GM10847 (cell line): ENCODE measurements around the gene RRBP1.

Source experiments
- POLR2A ChIP-seq: IDR thresholded peaks from 2 replicates; pipeline ENCODE4 v1.6.1; 2011; ENCODE audit not compliant: insufficient read length; ENCODE audit errors: extremely low read depth

The RRBP1 gene

GRCh38 chr20:17651129-17651759 is 30.8 kb downstream of the RRBP1 start:
- TF ChIP-seq POLR2A = no peak

- no peak for TF ChIP-seq POLR2A
Measured at GRCh38 chr20:17650301-17651128, 31.5 kb downstream of the RRBP1 start.

- TF ChIP-seq POLR2A = no peak
Measured at GRCh38 chr20:17648791-17649730, 33.0 kb downstream of the RRBP1 start.

- TF ChIP-seq POLR2A = no peak
Measured at GRCh38 chr20:17648315-17648646, 33.8 kb downstream of the RRBP1 start.

- no peak for TF ChIP-seq POLR2A
Measured at GRCh38 chr20:17647391-17648314, 34.4 kb downstream of the RRBP1 start.

- TF ChIP-seq POLR2A = no peak
Measured at GRCh38 chr20:17646961-17647301, 35.1 kb downstream of the RRBP1 start.

GRCh38 chr20:17646209-17646960 is 35.7 kb downstream of the RRBP1 start:
- TF ChIP-seq POLR2A = no peak

- no peak for TF ChIP-seq POLR2A
Measured at GRCh38 chr20:17645546-17646208, 36.4 kb downstream of the RRBP1 start.

GRCh38 chr20:17645010-17645409 is 37.0 kb downstream of the RRBP1 start:
- no peak for TF ChIP-seq POLR2A

- TF ChIP-seq POLR2A = no peak
Measured at GRCh38 chr20:17644451-17644850, 37.6 kb downstream of the RRBP1 start.

- no peak for TF ChIP-seq POLR2A
Measured at GRCh38 chr20:17643531-17644188, 38.4 kb downstream of the RRBP1 start.

GRCh38 chr20:17642404-17643269 is 39.4 kb downstream of the RRBP1 start:
- no peak for TF ChIP-seq POLR2A
